DOHH2 (cell line): Measurements from ENCODE around the gene PGAP3.

Experiments
- EZH2phosphoT487 ChIP-seq: fragments of 200-600 bp; sonication (generic); IDR thresholded peaks from 2 replicates; pipeline ENCODE4 v1.6.1; 2017; ENCODE audit warnings: borderline replicate concordance, mild to moderate bottlenecking, antibody characterized with exemption, low read length, moderate library complexity, mixed read lengths
- TF ChIP-seq, protein P1 (sequence below): fragments of 200-600 bp; sonication (generic); IDR thresholded peaks from one replicate; pipeline ENCODE4 v1.5.1; 2014; ENCODE audit warnings: antibody characterized with exemption, mild to moderate bottlenecking, low read depth, low read length; ENCODE audit not compliant: poor library complexity, severe bottlenecking

DNA sequence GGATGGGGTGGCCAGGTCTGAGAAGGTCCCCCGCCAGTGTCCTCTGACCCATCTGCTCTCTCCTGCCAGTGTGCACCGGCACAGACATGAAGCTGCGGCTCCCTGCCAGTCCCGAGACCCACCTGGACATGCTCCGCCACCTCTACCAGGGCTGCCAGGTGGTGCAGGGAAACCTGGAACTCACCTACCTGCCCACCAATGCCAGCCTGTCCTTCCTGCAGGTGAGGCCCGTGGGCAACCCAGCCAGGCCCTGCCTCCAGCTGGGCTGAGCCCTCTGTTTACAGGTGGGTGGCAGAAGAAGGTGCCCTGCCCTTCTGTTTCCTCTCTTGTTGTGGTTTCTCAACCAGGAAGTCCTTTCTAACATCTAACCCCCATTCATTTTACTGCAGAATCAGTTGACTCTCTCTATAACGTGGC, 19.1 kb upstream of the PGAP3 start:
- TF ChIP-seq, protein P1, sequence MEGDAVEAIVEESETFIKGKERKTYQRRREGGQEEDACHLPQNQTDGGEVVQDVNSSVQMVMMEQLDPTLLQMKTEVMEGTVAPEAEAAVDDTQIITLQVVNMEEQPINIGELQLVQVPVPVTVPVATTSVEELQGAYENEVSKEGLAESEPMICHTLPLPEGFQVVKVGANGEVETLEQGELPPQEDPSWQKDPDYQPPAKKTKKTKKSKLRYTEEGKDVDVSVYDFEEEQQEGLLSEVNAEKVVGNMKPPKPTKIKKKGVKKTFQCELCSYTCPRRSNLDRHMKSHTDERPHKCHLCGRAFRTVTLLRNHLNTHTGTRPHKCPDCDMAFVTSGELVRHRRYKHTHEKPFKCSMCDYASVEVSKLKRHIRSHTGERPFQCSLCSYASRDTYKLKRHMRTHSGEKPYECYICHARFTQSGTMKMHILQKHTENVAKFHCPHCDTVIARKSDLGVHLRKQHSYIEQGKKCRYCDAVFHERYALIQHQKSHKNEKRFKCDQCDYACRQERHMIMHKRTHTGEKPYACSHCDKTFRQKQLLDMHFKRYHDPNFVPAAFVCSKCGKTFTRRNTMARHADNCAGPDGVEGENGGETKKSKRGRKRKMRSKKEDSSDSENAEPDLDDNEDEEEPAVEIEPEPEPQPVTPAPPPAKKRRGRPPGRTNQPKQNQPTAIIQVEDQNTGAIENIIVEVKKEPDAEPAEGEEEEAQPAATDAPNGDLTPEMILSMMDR = no peak
- TF ChIP-seq EZH2phosphoT487 = no peak
